ENCODE data around the gene MAGED4B.
"Not testable (repeated sequence)": the region's sequence is repeated elsewhere in the genome, so short reads cannot be mapped to it uniquely, and the experiment has no call there.

MAGED4B gene

DNA sequence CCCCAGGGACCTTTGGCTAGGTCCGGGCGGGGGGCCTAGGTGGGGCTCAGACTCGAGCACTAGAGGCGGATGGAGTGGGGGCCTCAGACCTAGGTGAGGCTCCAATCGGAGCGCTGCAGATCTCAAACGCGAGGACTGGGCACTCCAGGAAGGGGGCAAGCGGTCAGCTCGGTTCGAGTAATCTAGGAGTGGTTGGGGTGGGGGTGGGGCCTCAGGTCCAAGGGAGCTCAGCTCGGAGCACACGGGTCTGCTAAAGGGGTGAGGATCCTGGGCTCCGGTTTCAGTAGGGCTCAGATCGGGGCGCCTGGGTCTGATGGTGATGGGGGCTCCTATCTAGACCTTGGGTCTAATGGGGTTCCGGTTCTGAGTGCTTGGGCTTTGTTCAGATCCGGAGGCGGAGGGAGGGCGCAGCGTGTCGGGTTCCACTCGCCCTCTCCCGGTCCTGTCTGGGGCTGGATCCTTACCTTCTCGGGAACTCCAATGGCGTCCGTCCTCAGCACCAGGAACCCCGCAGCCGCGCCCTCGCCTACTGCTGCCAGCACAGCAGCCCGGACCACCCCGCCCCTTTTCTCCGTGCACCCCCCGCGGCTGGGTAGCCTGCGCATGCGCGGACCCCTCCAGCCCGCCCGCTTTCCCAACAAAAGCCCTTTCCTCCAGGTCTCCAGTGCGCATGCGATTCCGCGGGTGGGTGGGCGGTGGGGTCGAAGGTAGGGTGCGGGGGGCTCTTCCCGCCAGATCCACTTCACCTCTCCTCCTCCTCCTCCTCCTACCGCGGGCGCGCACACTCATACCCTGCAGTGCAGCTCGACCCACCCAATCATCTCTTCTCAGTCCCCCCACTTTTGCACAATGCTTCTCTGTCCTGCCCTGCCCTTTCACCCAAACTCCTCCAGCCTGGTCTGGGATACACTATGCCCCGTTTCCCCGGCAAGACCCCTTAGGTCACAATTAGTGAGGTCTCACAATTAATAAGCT is at the start of gene MAGED4B:
MAGED4B (minus strand) TSS at position 518 of the 975 bp plus-strand sequence. CDS start 1,011 bp downstream, outside the sequence.
- not testable (repeated sequence) for DNase-seq (ENCODE audit: low spot score)

DNA sequence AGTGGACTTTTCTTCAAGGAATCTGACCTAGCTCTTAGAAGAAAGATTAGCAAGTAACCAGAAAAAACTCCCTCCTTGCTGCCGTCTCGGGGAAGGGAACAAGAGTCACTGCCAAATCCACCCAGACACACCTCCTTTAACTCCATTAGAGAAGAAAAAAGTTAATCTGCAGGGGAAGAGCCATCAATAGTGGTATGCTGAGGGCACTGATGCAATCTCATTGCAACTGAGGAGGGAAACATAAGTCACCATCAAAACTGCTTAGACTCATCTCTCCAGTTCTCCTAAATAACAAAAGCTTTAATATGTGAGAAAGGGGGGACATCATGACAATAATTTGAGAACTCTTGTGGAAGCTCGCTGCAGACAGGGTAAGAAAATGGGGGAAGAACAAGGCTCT is 49.3 kb upstream of the MAGED4B start:
- DNase-seq (ENCODE audit: low spot score), result no peak

- no peak for DNase-seq (ENCODE audit: low spot score)
These were observed 13.6 kb upstream of the MAGED4B start for GRCh38 chrX:52082578-52082977.

GRCh38 chrX:52078131-52078530 is 9.1 kb upstream of the MAGED4B start:
- DNase-seq (ENCODE audit: low spot score), result no peak

- DNase-seq (ENCODE audit: low spot score), result not testable (repeated sequence)
These were observed 26.7 kb downstream of the MAGED4B start for GRCh38 chrX:52042288-52042687.

DNA sequence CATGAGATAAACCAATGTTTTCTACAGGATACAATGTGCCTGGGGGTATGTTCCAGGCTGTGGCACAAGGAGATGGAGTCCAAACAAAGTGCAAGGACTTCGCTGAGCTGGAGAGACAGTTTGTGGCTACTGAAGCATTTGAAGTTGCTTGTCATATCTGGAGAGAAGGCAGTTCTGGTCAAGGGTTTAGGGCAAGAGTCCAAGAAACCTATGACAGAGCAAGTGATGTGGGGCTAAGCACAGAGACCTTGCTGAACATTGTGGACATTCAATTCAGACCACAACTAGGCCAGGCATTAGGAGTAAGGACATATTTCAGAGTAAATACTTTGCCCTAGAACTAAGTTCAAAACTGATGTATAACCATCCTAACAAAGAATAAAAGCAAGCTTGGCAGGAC is 34.8 kb downstream of the MAGED4B start:
- DNase-seq (ENCODE audit: low spot score), result no peak

DNA sequence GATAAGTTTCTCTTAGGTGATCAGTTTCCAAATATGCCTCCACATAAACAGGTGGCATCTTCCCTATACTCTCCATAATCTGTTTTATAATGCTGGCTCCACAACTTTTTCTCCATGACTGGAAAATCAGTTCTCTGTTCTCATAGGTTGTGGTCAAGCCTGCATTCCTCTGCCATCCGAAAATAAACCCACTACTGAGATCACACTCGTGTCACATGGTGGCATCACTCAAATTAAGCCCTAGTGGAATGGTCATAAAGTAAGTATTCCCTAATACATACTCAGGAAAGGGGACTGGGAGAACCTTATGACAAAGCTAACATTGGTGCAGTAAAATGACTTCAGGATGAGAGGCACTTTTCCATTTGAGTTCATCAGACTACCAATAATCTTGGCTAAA is 37.6 kb downstream of the MAGED4B start:
- DNase-seq (ENCODE audit: low spot score), result no peak

DNA sequence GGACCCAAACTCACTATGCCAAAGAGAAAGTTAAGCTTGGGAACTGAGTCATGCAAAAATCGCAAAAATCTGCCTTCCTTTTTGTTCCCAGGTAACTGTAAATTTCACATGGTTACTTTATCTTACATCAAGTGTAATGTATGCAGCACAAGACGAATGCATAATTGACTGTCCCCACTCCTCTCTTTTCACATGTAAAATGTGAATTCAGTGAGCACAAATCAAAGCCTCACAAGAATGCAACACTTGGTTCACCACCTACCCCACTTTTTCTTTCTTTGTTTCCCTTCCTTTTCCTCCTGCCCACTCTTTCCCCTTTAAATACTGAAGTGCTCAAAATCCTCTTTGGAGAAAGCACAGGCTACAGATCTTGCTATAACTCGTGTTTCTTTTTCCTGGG is 53.2 kb downstream of the MAGED4B start:
- DNase-seq (ENCODE audit: low spot score), result no peak
